ENCODE results near the gene ATP6V1D.
"Not testable (repeated sequence)": the region's sequence is repeated elsewhere in the genome, so short reads cannot be mapped to it uniquely, and the experiment has no call there.

ATP6V1D gene

GRCh38 chr14:67371247-67372148 lies 11.9 kb upstream of the ATP6V1D start:
- in situ Hi-C loops (cut with HindIII; ENCODE audit: low sequenced_read_pairs), result no loop called here

- in situ Hi-C loops (cut with HindIII; ENCODE audit: low sequenced_read_pairs), result no loop called here
These were observed 11.2 kb upstream of the ATP6V1D start for GRCh38 chr14:67370830-67371229.

DNA sequence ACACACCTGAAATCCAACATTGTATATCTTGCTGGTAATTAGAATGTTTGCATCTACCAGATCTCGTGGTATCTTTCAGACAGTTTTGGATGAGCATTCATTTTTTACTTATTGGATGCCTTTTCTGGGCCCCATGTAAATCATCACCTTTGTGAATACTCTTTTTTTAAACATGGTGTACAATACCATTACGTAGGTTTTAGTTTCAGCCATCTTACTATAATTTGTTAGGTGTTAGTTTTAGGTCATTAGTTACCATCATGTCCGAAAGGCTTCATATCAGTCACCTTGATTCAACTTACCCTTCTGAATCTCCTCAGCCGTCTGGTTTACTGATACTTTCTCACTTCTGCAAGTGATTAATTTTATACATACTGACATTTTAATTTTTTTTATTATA lies 5.9 kb upstream of the ATP6V1D start:
- in situ Hi-C loops (cut with HindIII; ENCODE audit: low sequenced_read_pairs), result no loop called here

DNA sequence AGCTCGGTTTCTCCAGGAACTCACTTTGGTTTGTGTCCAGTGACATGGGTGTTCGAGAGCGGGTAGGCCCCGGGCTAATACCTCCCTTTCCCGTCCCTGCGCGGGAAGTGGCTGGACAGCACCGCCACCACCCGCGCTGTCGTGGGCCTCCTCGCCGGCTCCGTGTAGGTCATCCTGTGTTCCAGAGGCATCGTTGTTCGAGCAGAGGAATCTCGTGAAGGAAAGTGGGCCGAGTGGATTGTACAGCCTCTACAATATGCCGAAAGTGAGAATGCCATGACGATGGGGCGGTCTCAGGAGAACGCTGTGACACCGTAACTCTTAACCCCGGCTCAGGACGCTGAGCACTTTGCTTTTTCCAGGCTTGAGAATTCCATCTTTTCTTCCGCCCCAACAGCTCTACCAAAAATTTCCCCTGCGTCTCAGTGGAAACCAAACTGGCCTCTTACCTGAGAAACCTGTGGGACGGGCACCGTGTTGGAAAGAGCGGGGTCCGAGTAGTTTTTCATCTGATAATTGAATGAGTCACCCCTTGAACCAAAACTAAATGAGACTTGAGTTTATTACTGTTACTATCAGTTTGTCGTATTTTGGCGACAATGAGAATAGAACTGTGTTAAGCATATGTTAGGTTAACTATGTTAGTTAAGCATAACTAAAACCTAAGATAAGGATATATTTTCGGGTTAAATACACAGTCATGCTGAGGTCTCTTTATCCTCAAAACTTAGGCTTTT lies 1.0 kb upstream of the ATP6V1D start:
- in situ Hi-C loops (cut with HindIII; ENCODE audit: low sequenced_read_pairs), result no loop called here

- in situ Hi-C loops (cut with HindIII; ENCODE audit: low sequenced_read_pairs), result no loop called here
These were observed 455 bp downstream of the ATP6V1D start for GRCh38 chr14:67358924-67359774.

GRCh38 chr14:67357969-67358354 lies 1.6 kb downstream of the ATP6V1D start:
- in situ Hi-C loops (cut with HindIII; ENCODE audit: low sequenced_read_pairs), result no loop called here

DNA sequence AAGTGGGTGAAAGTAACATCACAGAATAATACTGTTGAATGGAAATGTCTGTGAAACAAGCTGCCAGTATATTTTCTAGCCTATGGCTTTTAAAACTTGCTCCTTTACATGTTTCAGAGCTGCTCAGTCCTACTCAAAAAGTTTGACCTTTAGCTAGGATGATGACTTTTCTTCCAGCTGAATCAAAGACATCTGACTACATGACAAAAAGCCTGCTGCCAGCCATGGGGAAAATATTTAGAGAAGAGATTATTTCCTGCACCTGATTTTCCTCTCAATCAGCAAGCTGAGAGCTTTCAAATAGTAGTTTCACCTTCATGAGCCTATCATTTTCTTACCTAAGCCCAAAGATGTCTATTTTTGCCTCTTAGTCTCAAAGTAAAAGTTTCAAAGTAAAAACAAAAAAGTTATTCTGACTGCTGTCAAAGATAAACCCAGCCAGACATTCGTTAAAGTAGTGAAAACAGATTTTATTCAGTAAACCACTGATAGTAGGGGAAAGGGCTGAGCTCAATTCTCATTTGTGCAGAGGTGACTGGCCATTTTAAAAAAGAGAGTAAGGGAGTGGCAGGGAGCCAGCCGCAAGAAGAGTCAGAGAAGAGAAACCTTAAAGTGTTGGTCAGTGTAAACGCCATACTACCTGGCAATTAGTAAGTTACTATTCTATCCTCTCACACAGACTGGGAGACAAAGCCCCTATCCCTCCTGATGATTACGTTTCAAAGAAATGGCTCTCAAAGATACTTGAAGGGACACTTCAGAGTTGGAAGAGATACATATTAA lies 2.2 kb downstream of the ATP6V1D start:
- in situ Hi-C loops (cut with HindIII; ENCODE audit: low sequenced_read_pairs), result no loop called here

DNA sequence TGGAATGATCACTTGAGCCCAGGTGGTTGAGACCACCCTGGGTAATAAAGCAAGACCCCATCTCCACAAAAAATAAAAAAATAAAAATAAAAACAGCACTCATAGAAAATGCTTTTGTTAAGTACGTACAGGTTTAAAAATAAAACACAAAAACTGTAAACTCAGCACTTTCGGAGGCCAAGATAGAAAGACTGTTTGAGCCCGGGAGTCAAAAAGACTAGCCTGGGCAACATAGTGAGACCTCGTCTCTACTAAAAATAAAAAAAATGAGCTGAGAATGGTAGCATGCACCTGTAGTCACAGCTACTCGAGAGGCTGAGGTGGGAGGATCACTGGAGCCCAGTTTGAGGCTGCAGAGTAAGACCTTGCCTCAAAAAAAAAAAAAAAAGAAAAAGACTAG lies 7.5 kb downstream of the ATP6V1D start:
- in situ Hi-C loops (cut with HindIII; ENCODE audit: low sequenced_read_pairs), result no loop called here

DNA sequence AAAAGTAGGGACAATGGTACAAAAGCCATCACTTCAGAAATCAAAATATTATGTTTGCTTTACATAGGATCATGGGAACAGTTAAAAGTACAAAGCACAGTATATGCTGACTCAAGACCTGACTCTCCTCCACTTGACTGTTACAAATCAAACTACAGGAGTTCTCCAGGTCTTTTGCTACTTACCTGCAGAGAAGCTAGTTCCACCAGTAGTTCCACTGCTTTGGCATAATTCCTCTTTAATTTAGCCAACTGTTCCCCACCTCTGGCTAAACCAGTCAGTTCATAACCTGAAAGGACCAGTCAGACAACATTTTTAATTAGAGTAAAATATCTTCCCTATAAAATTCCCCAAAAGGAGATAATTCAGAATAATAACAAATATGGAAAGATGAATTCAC lies 14.0 kb downstream of the ATP6V1D start:
- in situ Hi-C loops (cut with HindIII; ENCODE audit: low sequenced_read_pairs), result no loop called here

DNA sequence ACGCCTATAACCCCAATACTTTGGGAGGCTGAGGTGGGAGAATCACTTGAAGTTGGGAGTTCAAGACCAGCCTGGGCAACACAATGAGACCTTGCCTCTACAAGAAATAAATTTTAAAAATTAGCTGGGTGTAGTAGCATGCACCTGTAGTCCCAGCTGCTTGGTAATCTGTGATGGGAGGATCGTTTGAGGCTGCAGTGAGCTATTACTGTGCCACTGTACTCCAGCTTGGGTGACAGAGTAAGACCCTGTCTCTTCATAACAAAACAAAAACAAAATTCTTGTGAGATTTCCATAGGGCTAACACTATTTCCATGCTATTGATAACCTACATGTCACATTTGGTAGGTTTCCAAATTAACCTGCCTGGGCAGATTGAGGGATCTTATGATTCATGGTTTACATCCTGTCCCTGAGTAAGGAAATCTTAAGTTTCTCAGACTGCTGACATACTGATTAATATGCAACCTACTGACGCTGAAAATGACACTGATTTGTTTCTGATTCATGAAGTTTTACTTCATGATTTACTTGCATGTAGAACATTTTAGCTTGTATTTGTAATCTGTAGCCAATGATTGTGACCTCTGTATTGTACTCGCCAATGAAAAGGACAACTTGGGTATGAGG lies 15.9 kb downstream of the ATP6V1D start:
- in situ Hi-C loops (cut with HindIII; ENCODE audit: low sequenced_read_pairs), result no loop called here

DNA sequence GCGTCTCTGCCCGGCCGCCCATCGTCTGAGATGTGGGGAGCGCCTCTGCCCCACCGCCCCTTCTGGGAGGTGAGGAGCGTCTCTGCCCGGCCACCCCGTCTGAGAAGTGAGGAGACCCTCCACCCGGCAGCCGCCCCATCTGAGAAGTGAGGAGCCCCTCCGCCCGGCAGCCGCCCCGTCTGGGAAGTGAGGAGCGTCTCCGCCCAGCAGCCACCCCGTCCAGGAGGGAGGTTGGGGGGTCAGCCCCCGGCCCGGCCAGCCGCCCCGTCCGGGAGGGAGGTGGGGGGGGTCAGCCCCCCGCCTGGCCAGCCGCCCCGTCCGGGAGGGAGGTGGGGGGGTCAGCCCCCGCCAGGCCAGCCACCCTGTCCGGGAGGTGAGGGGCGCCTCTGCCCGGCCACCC lies 18.4 kb downstream of the ATP6V1D start:
- in situ Hi-C loops (cut with HindIII; ENCODE audit: low sequenced_read_pairs), result not testable (repeated sequence)

DNA sequence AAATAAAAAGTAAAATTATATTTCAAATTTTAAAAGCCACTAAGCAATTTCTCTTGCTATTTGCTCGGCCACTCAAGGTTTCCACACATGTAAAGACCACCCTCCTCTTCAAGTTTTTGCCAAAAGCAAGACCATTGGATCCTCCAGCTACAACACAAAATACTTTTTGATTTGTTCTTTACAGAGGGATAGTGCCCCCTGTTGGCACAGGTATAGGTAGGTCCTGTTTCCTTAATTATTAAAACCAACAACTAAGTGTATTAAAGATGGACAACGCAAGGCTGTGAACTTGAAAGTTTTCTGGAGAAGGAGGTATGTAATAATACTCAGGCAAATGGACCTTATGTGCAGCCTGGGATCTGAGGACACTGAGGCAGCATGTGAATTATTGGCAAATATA lies 23.8 kb downstream of the ATP6V1D start:
- in situ Hi-C loops (cut with HindIII; ENCODE audit: low sequenced_read_pairs), result no loop called here

- in situ Hi-C loops (cut with HindIII; ENCODE audit: low sequenced_read_pairs), result no loop called here
These were observed 27.1 kb downstream of the ATP6V1D start for GRCh38 chr14:67332468-67332867.

DNA sequence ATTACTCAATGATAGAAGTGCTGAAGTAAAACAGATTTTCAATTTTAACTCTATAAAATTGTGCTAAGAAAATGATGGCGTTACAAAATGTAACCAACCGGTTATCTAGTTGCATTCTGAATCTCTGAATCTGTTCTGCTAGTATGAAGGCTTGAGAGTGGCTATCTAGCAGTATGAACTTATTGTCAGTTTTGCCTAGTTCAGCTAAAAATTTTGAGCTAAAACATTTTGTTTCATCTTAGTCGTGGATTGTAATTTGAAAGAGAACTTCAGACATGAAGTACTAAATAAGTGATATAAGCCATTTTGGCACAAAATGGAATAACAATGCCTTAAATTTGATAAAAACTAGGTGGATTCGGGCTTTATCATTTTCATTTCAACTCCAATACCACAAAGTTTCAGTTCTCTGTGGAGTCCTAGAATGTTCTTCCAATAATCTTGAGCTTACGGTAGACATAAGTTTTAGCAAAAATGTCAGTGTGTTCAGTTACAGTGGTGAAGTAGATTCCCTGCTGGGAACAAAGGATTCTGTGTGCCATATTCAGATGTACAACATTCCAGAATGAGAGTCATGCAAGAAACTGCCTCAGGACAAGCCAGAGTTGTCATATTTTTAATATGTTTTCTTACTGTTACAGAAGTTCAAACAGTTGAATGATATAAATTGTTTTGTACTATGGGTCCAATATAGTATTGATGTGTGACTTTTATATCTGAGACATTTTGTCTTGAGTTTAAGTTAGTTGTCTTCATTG lies 28.1 kb downstream of the ATP6V1D start:
- in situ Hi-C loops (cut with HindIII; ENCODE audit: low sequenced_read_pairs), result no loop called here

GRCh38 chr14:67329666-67330065 lies 29.9 kb downstream of the ATP6V1D start:
- in situ Hi-C loops (cut with HindIII; ENCODE audit: low sequenced_read_pairs), result not testable (repeated sequence)

- in situ Hi-C loops (cut with HindIII; ENCODE audit: low sequenced_read_pairs), result no loop called here
These were observed 40.5 kb downstream of the ATP6V1D start for GRCh38 chr14:67319142-67319541.

GRCh38 chr14:67317822-67318221 lies 41.8 kb downstream of the ATP6V1D start:
- in situ Hi-C loops (cut with HindIII; ENCODE audit: low sequenced_read_pairs), result no loop called here

DNA sequence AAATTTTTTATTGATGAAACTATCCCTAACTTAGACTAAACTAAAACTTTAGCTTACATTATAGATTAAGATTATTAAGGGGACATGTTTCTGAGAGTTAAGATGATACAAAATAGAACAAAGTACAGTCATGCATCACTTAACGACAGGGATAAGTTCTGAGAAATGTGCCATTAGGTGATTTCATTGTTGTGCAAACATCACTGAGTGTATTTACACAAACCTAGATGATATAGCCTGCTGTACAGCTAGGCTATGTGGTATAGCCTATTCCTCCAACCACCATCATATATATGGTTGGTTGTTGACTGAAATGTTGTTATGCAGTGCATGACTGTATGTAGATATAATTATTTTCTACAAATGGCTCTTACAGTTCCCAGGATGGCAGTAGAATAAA lies 46.5 kb downstream of the ATP6V1D start:
- in situ Hi-C loops (cut with HindIII; ENCODE audit: low sequenced_read_pairs), result no loop called here

DNA sequence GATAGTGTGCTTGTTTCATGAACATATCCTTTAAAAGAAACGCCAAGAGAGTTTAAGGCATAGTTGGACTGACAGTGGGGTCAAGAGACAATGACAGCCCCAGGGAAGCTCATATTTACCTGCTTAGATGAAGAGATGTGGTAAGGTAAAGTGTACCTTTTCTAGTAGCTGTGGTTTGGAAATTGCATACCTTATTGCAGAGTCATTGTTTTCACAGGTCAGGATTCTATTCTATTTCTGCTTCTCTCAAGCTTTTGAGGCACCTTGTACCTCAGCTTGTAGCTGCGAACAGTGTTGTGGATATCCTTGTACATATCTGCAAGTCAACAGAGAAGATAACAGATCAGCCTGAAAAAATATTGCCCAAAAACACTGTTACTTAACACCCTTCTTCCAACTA lies 47.7 kb downstream of the ATP6V1D start:
- in situ Hi-C loops (cut with HindIII; ENCODE audit: low sequenced_read_pairs), result no loop called here
